ENCODE results near the gene ANKRD10.

GRCh38 chr13:110921209-110921608 is 6.3 kb upstream of the ANKRD10 start:
- TF ChIP-seq POLR2A (IDR thresholded peaks at IDR 0.05; ENCODE audit: low read depth): no peak
- TF ChIP-seq, protein P1, sequence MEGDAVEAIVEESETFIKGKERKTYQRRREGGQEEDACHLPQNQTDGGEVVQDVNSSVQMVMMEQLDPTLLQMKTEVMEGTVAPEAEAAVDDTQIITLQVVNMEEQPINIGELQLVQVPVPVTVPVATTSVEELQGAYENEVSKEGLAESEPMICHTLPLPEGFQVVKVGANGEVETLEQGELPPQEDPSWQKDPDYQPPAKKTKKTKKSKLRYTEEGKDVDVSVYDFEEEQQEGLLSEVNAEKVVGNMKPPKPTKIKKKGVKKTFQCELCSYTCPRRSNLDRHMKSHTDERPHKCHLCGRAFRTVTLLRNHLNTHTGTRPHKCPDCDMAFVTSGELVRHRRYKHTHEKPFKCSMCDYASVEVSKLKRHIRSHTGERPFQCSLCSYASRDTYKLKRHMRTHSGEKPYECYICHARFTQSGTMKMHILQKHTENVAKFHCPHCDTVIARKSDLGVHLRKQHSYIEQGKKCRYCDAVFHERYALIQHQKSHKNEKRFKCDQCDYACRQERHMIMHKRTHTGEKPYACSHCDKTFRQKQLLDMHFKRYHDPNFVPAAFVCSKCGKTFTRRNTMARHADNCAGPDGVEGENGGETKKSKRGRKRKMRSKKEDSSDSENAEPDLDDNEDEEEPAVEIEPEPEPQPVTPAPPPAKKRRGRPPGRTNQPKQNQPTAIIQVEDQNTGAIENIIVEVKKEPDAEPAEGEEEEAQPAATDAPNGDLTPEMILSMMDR (IDR thresholded peaks at IDR 0.05): no peak
